Measurements from ENCODE around the gene IFT22.
"Not testable (repeated sequence)": the region's sequence is repeated elsewhere in the genome, so short reads cannot be mapped to it uniquely, and the experiment has no call there.

Gene IFT22

GRCh38 chr7:101363734-101364374 is 42.2 kb upstream of the IFT22 start:
- Histone ChIP-seq H3K36me3 (replicated peaks) (no peaks in the 10 kb centered on the region), H3K27ac (no peak overlapping the region), H3K4me3 (ENCODE audit: low read depth, low read length) (peak overlapping the region; percentile 40), H3K27me3 (replicated peaks) (peaks cover 16% of the 10 kb centered on the region)
- no peak for DNase-seq
- peak; percentile 71 for TF ChIP-seq CTCF (IDR thresholded peaks at IDR 0.05; ENCODE audit: low read depth, low read length, missing control alignments)
- in situ Hi-C loops (cut with HindIII; ENCODE audit: low pct_ligation_motif_present, low sequenced_read_pairs), result no loop called here

- no peak for DNase-seq
- no peak for TF ChIP-seq CTCF (IDR thresholded peaks at IDR 0.05; ENCODE audit: low read depth, low read length, missing control alignments)
- peaks cover 16% of the 10 kb centered on the region for H3K27me3 ChIP-seq (replicated peaks)
- H3K36me3 ChIP-seq (replicated peaks), result no peaks in the 10 kb centered on the region
- no peak overlapping the region for H3K27ac ChIP-seq
- in situ Hi-C loops (cut with HindIII; ENCODE audit: low pct_ligation_motif_present, low sequenced_read_pairs), result no loop called here
- peak overlapping the region; percentile 40 for H3K4me3 ChIP-seq (ENCODE audit: low read depth, low read length)
Measured at GRCh38 chr7:101363196-101363733, 41.7 kb upstream of the IFT22 start.

GRCh38 chr7:101362334-101363195 is 41.0 kb upstream of the IFT22 start, which contains the start of gene COL26A1:
Gene COL26A1, plus strand, starts transcription at chr7:101362875. Its CDS starts 158 bp downstream, at chr7:101363033.
- H3K4me3 ChIP-seq (ENCODE audit: low read depth, low read length), result peak within 1 kb of the TSS; percentile 40
- in situ Hi-C loops (cut with HindIII; ENCODE audit: low pct_ligation_motif_present, low sequenced_read_pairs), result no loop called here
- H3K27ac ChIP-seq, result no peak within 1 kb of the TSS
- peaks cover 16% of the 10 kb centered on the region for H3K27me3 ChIP-seq (replicated peaks)
- no peak for TF ChIP-seq CTCF (IDR thresholded peaks at IDR 0.05; ENCODE audit: low read depth, low read length, missing control alignments)
- no peaks in the 10 kb centered on the region for H3K36me3 ChIP-seq (replicated peaks)
- no peak for DNase-seq

- in situ Hi-C loops (cut with HindIII; ENCODE audit: low pct_ligation_motif_present, low sequenced_read_pairs), result no loop called here
- H3K27ac ChIP-seq, result no peak overlapping the region
- no peaks in the 10 kb centered on the region for H3K36me3 ChIP-seq (replicated peaks)
- DNase-seq, result no peak
- no peak for TF ChIP-seq CTCF (IDR thresholded peaks at IDR 0.05; ENCODE audit: low read depth, low read length, missing control alignments)
- no peak overlapping the region for H3K4me3 ChIP-seq (ENCODE audit: low read depth, low read length)
- H3K27me3 ChIP-seq (replicated peaks), result peaks cover 6% of the 10 kb centered on the region
Measured at GRCh38 chr7:101357433-101357832, 35.8 kb upstream of the IFT22 start.

GRCh38 chr7:101352920-101353308 is 31.3 kb upstream of the IFT22 start:
- in situ Hi-C loops (cut with HindIII; ENCODE audit: low pct_ligation_motif_present, low sequenced_read_pairs), result no loop called here
- Histone ChIP-seq H3K27me3 (replicated peaks) (no peaks in the 10 kb centered on the region), H3K36me3 (replicated peaks) (no peaks in the 10 kb centered on the region), H3K4me3 (ENCODE audit: low read depth, low read length) (no peak overlapping the region), H3K27ac (no peak overlapping the region)
- TF ChIP-seq CTCF (IDR thresholded peaks at IDR 0.05; ENCODE audit: low read depth, low read length, missing control alignments), result no peak
- DNase-seq, result no peak

- DNase-seq; H3K27ac ChIP-seq; in situ Hi-C loops (cut with HindIII; ENCODE audit: low pct_ligation_motif_present, low sequenced_read_pairs); H3K36me3 ChIP-seq (replicated peaks); H3K4me3 ChIP-seq (ENCODE audit: low read depth, low read length); H3K27me3 ChIP-seq (replicated peaks): not testable (repeated sequence)
Measured at GRCh38 chr7:101349300-101349699, 27.7 kb upstream of the IFT22 start.

GRCh38 chr7:101348456-101349067 is 26.9 kb upstream of the IFT22 start:
- H3K36me3 ChIP-seq (replicated peaks); H3K27me3 ChIP-seq (replicated peaks); in situ Hi-C loops (cut with HindIII; ENCODE audit: low pct_ligation_motif_present, low sequenced_read_pairs); DNase-seq; H3K27ac ChIP-seq; H3K4me3 ChIP-seq (ENCODE audit: low read depth, low read length): not testable (repeated sequence)

Measured in brain microvascular endothelial cell (primary cell).